Tibial nerve (tissue), 4 donors: ENCODE results near the gene PPP2R5D. TPM values are rescaled to one million over a fixed set of nuclear protein-coding genes. Genes with fewer than 3 reads are reported as not detected.
A peak's percentile ranks its signal among the peaks of the same experiment; 100 is the strongest.

Source experiments
- DNase-seq, 2 donors: peaks; one replicate each; pipeline ENCODE4 v3.0.0-alpha.2; 2019; ENCODE audit warnings: low spot score in 2 of 2
- H3K27ac ChIP-seq, 4 donors: fragments of 200-600 bp; sonication (generic) in 3 of 4; one replicate each; pipeline ENCODE4 v1.5.1; 2017 to 2019; ENCODE audit warnings: mild to moderate bottlenecking in 1 of 4
- H3K27me3 ChIP-seq, 2 donors: fragments of 200-600 bp; sonication (generic) in 1 of 2; one replicate each; pipeline versions ENCODE4 v1.5.1 to v1.6.0; 2017 to 2019
- H3K36me3 ChIP-seq, 3 donors: fragments of 200-600 bp; sonication (generic); one replicate each; pipeline ENCODE4 v1.5.1; 2018 to 2019
- H3K4me1 ChIP-seq, 4 donors: fragments of 200-600 bp; sonication (generic) in 3 of 4; one replicate each; pipeline ENCODE4 v1.5.1; 2017 to 2019
- H3K4me3 ChIP-seq, 4 donors: fragments of 200-600 bp; sonication (generic) in 3 of 4; one replicate each; pipeline ENCODE4 v1.5.1; 2017 to 2019; ENCODE audit warnings: mild to moderate bottlenecking in 1 of 4, moderate library complexity in 1 of 4
- H3K9me3 ChIP-seq, 4 donors: fragments of 200-600 bp; sonication (generic) in 3 of 4; one replicate each; pipeline ENCODE4 v1.5.1; 2017 to 2019
- EP300 ChIP-seq, 2 donors: sonication (generic); formaldehyde crosslinking; IDR thresholded peaks; one replicate each; pipeline ENCODE4 v1.6.1; 2017; ENCODE audit warnings: antibody characterized with exemption in 2 of 2, mild to moderate bottlenecking in 1 of 2
- POLR2A ChIP-seq, 2 donors: fragments of 450-650 bp; IDR thresholded peaks; one replicate each; pipeline ENCODE4 v1.6.1; 2017; ENCODE audit warnings: antibody characterized with exemption in 2 of 2, mild to moderate bottlenecking in 2 of 2, moderate library complexity in 2 of 2
- WGBS, 2 donors: methylation state at CpG; one replicate each; pipeline ENCODE4 v1.1.5; 2018; 5-methylcytosine and 5-hydroxymethylcytosine counted together
- total RNA-seq, 4 donors: library from RNA; depleted of rRNA; stranded (reverse); fragments of >200 nt; gene quantifications; one replicate each; pipeline ENCODE4 v1.1.0, GENCODE V29; 2016
- TF ChIP-seq, protein P1 (sequence below), 5 experiments: fragments of 200-600 bp in 3 of 5; fragments of 450-650 bp in 2 of 5; sonication (generic) in 3 of 5; IDR thresholded peaks; one replicate each; pipeline ENCODE4 v1.5.1; 2016 to 2019; ENCODE audit warnings: antibody characterized with exemption in 5 of 5, mild to moderate bottlenecking in 3 of 5, moderate library complexity in 2 of 5

Gene PPP2R5D
- total RNA-seq, 4 donors from 2014 or later, result 25.8 to 54.6 (median 48.3) TPM

GRCh38 chr6:43047998-43048397 lies 63.6 kb downstream of the PPP2R5D start:
- 84 to 92% methylated on average over 6 to 7 of the region's 7 CpGs for WGBS, 2 donors
- peaks cover 0 to 85% (median 14%) of the 10 kb centered on the region in 3 donors for H3K36me3 ChIP-seq
- no peak overlapping the region for H3K27ac ChIP-seq
- TF ChIP-seq POLR2A (IDR thresholded peaks at IDR 0.05), result no peak
- TF ChIP-seq EP300 (IDR thresholded peaks at IDR 0.05), result no peak
- TF ChIP-seq, protein P1, sequence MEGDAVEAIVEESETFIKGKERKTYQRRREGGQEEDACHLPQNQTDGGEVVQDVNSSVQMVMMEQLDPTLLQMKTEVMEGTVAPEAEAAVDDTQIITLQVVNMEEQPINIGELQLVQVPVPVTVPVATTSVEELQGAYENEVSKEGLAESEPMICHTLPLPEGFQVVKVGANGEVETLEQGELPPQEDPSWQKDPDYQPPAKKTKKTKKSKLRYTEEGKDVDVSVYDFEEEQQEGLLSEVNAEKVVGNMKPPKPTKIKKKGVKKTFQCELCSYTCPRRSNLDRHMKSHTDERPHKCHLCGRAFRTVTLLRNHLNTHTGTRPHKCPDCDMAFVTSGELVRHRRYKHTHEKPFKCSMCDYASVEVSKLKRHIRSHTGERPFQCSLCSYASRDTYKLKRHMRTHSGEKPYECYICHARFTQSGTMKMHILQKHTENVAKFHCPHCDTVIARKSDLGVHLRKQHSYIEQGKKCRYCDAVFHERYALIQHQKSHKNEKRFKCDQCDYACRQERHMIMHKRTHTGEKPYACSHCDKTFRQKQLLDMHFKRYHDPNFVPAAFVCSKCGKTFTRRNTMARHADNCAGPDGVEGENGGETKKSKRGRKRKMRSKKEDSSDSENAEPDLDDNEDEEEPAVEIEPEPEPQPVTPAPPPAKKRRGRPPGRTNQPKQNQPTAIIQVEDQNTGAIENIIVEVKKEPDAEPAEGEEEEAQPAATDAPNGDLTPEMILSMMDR (IDR thresholded peaks at IDR 0.05), result no peak
- H3K4me3 ChIP-seq, result no peak overlapping the region
- DNase-seq, result no peak
- peaks cover 0 to 24% (median 4%) of the 10 kb centered on the region in 4 donors for H3K4me1 ChIP-seq
- H3K27me3 ChIP-seq, result no peaks in the 10 kb centered on the region
- H3K9me3 ChIP-seq, result no peaks in the 10 kb centered on the region

GRCh38 chr6:43050981-43051380 lies 66.6 kb downstream of the PPP2R5D start:
- 90 to 98% methylated on average over 17 of the region's 17 CpGs for WGBS, 2 donors
- TF ChIP-seq, protein P1 (IDR thresholded peaks at IDR 0.05), result no peak
- no peak for TF ChIP-seq EP300 (IDR thresholded peaks at IDR 0.05)
- no peak for TF ChIP-seq POLR2A (IDR thresholded peaks at IDR 0.05)
- Histone ChIP-seq H3K4me1 (peaks cover 0 to 37% (median 13%) of the 10 kb centered on the region in 4 donors), H3K27ac (no peak overlapping the region), H3K9me3 (no peaks in the 10 kb centered on the region), H3K36me3 (peaks cover 0 to 66% (median 9%) of the 10 kb centered on the region in 3 donors), H3K4me3 (no peak overlapping the region), H3K27me3 (no peaks in the 10 kb centered on the region)
- DNase-seq, result no peak

GRCh38 chr6:43052225-43052841 lies 68.0 kb downstream of the PPP2R5D start:
- no peak for TF ChIP-seq EP300 (IDR thresholded peaks at IDR 0.05)
- TF ChIP-seq, protein P1 (IDR thresholded peaks at IDR 0.05), result no peak
- H3K27ac ChIP-seq, result peak overlapping the region in 3 of 4 donors; percentile 92 to 95 (median 95)
- DNase-seq, result no peak
- no peaks in the 10 kb centered on the region for H3K27me3 ChIP-seq
- H3K4me3 ChIP-seq, result peak overlapping the region in 1 of 4 donors; percentile 69
- peaks cover 0 to 40% (median 13%) of the 10 kb centered on the region in 4 donors for H3K4me1 ChIP-seq
- no peaks in the 10 kb centered on the region for H3K9me3 ChIP-seq
- 84 to 85% methylated on average over 17 to 19 of the region's 19 CpGs for WGBS, 2 donors
- H3K36me3 ChIP-seq, result peaks cover 0 to 66% (median under 1%) of the 10 kb centered on the region in 3 donors

DNA sequence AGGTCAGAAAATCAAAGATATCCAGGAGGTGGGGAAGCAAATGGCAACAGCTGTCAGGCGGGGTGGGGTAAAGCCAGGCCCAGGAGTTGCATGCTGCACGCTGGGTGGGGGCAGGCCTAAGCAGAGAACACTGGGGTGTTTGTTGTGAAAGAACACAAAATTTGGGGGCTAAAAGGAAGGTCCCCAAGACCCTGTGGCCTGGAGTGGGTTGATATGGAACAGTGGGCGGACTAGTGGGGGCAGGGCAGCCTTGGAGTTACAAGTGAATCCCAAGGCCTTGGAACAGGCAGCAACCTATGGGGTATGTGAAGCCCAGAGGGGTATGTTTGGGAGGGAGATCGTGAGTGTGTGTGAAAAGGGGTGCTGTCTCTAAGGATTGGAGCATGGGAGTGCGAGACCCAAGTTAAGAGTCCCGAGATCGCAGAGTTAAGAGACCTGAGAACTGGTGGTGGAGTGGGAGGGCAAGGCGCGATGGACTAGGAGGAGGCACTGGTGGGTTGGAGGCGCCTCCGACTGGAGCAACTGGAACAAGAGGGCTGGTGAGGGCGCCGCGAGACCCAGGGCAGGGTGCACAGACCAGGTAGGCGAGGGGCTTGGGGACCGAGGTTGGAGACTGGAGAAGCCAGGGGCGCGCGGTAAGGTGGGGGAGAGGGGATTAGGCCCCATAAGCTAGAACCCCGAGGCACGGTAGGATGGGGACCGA lies 68.6 kb downstream of the PPP2R5D start:
- Histone ChIP-seq H3K9me3 (no peaks in the 10 kb centered on the region), H3K27ac (peak overlapping the region; percentile 82 to 95 (median 94)), H3K4me3 (peak overlapping the region; percentile 69 to 79 (median 74)), H3K36me3 (peaks cover 0 to 65% (median 0%) of the 10 kb centered on the region in 3 donors), H3K4me1 (peaks cover 0 to 47% (median 15%) of the 10 kb centered on the region in 4 donors), H3K27me3 (no peaks in the 10 kb centered on the region)
- 11% methylated on average over 22 of the region's 22 CpGs for WGBS, 2 donors
- DNase-seq, result peak in 1 of 2 donors; percentile 19
- TF ChIP-seq POLR2A (IDR thresholded peaks at IDR 0.05) (no peak), EP300 (IDR thresholded peaks at IDR 0.05) (no peak)
- TF ChIP-seq, protein P1 (IDR thresholded peaks at IDR 0.05), result no peak
